ENCODE results near the gene STN1.
"Not testable (repeated sequence)": the region's sequence is repeated elsewhere in the genome, so short reads cannot be mapped to it uniquely, and the experiment has no call there.

Gene STN1

DNA sequence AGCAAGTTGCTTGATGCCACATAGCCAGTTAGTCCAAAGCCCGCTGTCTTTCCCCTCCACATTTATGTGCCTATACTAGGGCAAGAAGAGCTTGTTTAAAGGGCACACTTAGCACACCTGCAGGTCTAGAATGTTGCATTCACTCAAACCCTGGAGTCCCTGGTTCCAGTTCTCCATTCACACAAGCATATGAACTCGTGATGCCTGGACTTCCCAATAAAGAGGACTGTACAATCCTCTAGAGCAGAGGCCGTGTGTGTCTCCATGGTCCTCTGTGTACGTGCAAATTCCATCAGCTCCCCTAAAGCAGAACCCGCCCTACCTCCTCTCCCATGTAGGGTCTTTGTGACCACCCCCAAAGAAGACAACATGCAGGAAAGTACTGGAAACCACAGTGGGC lies 59.6 kb downstream of the STN1 start:
- DNase-seq: no peak

DNA sequence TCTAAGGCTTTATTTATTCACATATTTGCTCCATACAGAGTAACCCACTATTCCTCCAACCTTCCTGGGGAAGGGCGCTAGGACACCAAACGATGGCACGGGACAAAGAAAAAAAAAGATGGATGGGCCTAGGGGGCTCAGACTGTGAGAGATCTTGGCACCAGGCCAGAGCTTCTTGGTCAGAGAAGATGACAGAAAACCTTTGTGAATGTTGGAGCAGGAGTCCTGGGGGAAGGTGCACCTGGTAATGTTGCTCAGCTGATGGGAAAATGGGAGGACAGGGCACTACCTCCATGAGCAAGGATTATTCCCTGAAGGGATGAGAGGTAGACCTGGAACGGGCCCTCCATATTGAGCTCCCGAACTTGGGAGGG lies 61.2 kb downstream of the STN1 start:
- DNase-seq: no peak

DNA sequence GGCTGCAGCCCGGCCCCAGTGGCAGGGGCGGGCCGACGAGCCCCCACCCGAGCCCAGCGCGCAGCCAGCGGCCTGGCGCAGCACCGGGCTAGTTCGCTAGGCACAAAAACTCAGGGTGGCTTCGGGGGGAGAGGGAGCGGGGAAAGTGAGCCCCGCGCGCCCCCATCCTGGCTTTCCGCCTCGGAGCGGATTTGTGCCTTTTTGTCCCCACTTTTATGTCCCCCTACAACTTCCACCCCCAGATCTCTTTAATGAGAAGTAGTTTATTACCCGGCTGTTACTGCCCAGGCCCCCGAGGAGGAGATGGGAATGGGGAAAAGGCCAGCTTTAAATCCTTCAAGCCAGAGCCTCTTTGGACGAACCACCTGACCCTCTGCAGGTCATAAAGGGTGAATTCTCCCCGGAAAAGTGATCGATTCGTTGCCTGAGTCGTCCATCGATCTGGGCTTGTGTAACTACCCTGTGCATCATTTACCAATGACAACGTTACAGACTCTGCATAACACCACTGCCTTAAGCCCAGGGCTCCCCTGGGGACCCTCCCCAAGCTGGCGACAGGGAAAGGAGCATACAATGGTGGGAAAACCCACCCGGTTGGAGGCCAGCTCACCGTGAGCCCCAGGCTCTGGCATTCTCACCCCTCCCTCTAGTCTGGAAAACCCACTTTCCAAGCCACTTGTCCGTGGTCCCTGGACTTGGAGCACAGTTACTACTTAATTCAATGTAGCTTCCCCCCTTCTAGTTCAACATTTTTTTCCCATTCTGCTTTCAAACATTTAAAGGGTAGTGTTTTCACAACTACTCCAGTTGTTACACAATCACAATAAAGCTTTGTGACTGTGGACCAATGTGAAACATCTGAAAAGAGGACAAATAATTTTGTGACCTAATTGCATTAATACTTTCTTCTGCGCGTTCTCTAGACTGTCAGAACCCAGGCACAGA lies 61.9 kb downstream of the STN1 start:
- no peak for DNase-seq

DNA sequence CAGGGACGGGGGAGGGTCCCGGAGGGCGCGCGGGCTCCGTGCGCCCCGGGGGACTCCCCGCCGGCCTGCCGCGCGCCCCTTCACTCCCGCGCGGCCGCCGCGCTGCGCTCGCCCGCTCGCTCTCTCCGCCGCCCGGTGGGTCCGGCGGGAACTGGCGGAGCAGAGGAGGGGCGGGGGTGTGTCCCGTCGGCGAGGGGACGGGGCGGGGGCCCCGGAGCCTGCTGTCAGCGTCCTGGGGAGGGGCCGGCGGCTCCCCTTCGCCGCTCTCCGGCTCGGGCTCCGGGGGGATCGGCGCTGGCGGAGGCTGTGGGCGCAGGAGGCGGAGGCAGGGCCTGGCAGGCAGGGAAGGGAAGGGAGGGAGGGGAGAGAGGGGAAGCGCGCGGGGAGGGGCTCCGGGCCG lies 62.6 kb downstream of the STN1 start, which contains the start of gene SH3PXD2A:
Gene SH3PXD2A (minus strand): TSS at position 153 of the 400 bp plus-strand sequence. CDS start 310 bp downstream, outside the sequence.
- no peak for DNase-seq

DNA sequence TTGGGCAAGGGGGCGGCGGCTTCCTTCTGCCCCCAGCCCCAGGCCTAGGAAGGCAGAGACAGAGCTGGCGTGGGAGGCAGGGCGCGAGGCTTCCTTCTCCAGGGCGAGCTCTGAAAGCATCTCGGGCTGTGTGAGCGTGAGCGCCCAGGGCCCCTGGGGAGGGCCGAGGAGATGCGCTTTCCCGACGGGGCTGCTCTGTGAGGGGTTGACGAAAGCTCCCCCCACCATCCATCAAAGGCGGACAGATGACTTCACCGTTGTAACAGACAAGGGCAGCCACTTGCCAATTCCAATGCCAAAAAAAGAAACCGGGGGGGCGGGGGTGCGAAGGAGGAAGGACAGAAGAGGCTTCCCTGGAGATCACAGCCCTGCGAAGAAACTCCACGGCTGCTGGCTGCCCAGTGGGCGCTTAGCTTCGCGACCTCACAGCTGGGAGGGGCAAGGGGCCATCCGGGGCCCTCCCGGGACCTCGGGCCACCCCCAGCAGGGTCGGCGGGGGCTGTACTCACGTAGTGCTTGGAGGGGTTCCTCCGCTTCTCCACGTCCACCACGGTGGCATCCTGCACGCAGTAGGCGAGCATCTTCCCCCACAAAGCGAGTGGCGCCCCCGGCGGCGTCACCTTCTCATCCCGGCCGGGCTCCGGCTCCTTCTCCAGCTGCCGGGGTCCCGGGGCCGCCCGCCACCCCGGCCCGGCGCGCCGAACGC lies 63.1 kb downstream of the STN1 start:
- no peak for DNase-seq

DNA sequence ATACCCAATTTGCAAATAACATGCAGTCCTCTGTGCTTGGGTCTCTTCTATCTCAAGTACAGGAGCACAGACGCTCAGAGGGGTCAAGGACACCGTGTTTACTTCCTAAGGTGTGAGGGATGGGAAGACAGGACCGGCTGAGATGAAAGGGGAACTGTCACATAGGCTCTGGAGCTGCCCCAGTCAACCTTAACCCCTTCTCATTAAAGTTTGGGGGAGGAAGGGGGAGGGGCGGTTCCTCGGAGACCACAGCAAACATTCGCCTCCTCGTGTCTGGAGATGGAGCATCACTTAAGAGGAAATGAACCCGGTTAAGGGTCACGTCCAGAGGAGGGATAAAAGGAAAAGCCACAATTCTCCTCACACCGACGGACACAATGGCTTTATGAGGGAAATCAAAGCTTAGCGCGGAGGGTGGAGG lies 63.7 kb downstream of the STN1 start:
- no peak for DNase-seq

DNA sequence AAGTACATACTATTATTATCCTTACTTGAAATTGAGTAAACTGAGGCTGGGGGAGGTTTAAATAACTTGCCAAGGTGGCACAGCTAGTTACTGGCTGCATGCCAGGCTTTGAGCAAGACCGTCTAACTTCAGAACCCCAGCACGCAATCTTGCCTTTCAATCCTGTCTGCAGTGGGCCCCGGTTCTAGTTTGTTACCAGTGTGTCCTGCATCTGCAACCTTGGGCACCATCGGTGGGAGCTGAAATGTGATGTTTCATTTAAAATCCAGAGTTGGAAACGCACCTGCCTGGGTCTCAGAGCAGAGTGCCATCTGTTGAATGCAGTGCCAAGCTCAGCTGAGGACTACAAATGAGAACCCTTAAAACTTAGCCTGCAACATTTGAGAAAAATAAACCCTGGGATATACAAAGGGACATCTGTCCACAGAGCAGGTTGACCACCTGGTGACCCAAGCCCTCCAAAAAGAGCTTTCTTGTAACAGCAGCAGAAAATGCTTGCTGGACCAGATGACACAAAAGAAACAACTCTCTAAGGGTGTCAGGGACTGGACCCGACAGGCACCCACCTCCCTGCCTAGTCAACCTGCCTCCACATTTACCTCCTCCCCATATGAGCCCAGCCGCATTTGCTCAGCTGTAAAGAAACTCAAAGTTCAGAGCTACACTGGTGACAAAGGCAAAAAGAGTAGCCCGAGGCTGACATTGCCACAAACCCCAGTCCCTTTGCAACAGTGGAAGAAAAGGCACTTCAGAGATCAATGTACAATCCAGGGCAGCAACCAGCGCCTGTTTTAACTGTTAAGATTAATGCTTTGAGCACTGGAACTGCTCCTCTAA lies 64.3 kb downstream of the STN1 start:
- DNase-seq: no peak

DNA sequence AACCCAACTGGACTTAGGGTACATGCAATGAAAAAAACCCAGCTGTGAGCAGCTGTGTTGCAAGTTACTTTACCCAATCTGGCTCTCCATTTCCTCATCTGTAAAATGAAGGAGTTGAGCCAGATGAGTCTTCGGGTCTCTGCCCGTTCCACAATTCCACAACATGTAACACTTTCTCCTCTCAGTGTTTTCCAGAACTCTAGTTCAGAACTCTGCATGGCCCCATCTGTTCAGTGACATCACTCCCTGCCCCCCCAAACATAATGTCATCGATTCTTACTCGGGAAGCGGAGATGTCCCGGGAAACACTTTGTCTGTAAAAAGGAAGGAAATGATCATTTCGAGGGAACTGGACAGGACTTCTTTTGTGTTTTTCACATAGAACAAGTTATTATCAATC lies 65.1 kb downstream of the STN1 start:
- no peak for DNase-seq

DNA sequence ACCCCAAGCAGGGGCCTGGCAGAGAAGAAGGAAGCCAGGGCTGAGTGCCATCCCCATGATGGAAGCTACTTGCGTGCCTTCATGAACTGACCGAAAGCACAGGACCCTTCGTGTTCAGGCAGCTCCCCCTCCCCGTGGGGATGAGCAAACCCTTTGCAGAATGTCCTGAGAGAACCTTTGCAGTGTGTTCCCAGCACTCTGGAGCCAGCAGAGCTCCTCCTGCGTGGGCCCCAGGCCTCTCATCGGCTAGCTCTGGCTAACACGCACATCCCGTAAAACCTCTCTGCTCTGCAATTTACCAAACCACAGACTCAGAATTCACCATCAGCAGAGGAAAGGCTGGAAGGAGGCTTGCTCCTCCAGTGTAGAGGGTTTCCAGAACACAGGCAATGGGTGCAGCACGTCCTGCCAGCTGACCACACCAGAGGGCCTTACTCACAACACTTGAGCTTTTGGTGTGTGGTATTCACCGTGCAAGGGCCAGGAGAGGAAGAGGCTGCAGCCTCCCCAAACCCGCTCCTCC lies 65.7 kb downstream of the STN1 start:
- DNase-seq: no peak

DNA sequence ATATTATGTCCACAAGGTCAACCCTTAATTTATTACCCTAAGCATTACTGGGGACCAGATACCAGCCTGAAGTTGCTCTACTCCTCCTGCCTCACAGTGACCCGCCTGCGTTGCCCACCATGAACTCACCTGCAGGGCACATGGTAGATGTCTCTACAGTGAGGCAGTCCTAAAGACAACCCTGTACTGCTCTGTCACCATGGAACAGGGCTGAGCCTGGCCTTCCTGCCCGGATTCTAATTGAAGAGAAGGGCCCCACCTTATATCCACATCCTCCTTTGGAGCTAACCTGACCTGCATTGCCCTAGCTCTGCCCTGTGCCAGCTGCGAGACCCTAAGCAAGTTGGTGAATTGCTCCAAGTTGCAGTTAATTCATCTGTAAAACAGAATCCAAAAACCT lies 66.7 kb downstream of the STN1 start:
- no peak for DNase-seq

DNA sequence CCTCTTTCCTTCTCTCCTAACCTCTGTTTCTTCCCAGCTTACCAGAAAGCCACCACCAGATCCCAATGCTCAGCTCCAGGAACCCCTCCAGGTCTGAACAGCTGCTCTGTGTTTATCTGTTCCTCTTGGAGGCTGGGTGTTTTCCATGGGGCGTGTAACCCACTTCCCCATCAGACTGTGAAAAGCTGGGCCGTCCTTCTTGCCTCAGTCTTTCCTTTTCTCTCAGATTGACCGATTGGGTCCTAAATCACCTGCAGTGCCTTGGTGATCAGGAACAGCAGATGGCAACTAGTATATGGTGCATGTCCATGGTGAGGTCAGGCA lies 67.5 kb downstream of the STN1 start:
- DNase-seq: no peak

DNA sequence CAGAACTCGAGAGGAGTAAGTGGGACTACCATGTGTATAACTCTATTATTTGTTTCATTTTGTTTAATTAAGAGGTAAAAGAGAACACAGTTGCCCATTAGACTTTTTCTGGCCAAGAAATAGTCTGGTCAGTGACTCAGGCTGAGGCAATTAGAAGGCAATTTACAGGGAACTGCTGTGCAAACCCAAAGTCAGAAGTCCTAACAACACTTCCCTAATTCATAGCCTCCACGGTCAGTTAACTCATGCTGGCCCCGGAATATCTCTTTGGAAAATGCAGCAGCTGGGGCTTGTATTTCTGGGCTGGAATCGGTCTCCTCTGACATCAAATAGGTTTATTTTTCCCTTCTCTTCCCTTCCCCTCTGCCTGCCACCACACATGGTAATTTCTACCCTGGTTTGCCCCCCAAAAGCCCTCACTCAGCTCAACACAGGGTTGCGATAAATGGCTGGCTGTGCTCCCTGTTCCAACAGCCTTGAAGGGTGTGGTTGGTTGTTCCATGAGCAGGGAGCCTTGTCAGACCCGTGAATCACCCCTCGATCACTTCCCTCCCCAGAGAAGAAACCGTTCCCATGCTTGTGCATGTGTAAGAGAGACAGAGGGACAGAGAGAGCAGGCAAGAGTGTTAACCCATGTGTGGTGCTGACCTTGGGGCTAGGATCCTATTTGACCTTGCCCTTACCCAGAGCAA lies 68.0 kb downstream of the STN1 start:
- DNase-seq: no peak

DNA sequence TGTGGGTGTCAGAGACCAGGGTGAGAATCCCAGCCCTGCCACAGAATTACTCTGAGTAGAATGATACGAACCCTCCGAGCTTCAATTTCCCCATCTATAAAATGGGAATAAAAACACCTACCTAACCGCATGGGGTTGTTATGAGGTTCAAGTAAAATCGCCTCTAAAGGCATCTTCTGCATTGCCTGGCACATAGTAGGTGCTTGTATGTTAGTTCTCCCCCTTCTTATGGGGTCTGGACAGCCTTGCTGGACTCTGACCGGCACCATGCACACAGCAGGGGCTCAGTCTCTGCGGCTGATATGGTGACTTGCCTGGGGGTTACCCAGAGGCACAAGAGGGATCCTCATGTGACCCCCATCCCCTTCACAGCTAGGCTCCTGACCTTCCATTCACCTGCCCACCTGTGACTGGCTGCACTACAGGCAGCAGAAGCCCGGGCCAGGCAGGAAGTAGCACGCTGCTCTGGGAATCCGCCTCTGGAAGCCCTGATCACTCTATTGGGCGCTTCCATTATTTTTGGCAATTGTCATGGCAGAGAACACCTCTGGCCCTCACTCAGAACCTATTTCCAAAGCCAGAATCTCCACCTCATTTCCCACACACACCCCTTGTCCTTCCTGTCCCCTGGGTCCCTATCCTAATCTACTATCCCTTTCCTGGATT lies 68.6 kb downstream of the STN1 start:
- no peak for DNase-seq

DNA sequence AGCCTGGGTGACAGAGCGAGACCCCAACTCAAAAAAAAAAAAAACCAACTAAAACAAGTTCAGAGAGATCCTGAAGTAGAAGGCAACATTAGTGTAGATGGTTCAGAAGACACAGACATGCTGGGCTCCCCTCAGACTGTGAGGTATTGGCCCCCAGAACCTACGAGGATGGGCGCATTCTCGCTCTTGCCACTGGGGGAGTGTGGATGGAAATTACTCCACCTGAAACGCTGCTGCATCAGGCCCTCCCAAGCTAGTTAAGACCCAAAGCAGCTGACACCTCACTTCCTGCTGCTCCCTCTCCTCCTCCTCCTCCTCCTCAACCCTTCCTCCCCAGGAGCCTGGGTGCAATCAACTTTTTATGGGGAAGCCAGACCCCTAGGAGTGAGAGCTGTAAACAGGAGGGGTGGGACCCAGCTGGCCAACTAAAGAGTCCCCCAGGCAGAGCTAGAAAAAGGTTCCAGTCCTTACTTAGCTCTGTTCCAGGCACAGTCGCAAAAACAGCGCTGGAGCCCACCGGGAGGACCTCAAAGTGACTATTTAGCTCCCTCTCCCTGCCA lies 70.0 kb downstream of the STN1 start:
- DNase-seq: no peak

DNA sequence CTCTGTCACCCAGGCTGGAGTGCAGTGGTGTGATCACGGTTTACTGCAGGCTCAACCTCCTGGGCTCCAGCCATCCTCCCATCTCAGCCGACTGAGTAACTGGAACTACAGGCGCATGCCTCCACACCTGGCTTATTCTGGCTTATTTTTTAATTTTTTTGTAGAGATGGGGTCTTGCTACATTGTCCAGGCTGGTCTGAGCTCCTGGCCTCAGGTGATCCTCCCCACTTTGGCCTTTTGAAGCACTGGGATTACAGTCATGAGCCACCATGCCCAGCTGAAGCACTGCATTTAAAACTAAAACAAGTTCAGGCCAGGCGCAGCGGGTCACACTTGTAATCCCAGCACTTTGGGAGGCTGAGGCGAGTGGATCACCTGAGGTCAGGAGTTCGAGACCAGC lies 70.6 kb downstream of the STN1 start:
- no peak for DNase-seq

DNA sequence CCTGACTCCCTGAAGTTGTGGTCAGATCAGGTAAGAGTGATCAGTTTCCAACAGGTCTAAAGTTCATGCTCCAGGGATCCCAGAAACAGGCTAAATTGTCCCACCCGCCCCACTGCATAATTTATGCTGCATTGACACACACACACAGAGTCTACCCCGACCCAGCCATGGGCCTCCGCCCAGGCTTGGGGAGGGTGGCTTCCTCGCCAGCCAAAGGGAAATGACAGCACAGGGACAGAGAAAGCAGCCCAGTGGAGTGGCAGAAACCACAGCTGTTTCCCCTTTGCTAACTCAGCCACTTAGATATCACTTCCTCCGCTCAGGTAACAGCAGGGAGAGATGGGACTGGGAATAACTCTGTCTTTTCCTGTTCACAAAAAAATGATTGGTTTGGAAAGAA lies 72.0 kb downstream of the STN1 start:
- no peak for DNase-seq

DNA sequence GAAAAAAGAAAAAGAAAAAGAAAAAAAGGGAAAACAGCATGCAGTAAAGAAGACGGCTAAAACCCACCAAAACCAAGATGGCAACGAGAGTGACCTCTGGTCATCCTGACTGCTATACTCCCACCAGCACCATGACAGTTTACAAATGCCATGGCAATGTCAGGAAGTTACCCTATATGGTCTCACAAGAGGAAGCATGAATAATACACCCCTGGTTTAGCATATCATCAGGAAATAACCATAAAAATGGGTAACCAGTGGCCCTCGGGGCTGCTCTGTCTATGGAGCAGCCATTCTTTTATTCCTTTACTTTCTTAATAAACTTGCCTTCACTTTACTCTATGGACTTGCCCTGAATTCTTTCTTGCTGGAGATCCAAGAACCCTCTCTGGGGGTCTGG lies 72.6 kb downstream of the STN1 start:
- not testable (repeated sequence) for DNase-seq

DNA sequence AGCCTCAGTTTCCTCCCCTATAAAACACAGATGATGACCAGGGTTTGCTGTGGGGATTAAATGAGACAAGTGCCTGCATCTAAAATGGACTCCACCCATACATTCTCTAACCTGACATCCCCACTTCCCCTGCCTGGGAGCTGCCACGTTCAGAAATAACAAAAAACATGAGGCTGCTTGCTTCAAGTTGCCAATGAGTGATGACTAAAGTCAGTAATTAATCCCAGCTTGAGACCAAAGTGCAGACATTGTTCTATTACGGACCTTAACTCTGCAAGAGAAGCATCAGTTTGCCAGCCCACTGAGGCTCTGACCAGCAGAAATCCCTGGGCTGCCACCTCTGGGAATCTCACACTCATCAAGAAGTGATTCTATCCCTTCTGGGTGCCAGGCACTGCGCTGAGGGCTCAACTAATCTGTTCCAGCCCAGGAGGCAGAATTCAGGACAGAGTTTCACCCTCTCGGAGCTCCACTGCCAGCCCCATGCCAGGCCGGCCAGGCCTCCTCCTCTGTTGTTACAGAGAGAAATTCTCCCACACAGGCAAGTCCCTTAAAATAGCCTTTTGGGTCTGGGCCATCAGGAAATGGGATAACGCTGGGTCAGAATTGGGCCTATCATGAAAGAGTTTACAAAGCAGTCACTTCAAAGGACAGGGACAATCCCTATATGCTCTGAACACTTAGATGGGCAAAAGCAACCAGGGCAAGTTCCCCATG lies 74.0 kb downstream of the STN1 start:
- DNase-seq: no peak

DNA sequence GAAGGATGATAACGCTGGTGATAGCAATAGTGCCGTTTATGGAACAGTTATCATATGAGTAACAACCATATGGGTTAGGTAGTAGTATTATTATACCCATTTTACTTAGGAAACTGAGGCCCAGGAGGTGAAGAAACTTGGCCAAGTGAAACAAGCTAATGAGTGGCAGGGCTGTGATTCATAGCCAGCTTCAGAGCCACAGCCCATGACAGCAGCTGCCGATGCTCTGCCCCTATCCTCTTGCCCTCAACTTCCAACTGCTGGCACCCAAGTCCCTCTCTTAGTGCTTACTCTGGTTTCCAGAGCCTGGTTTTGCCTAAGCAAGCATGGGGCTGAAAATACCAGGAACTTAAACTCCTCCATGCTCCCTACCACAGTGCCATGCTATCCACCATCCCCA lies 74.9 kb downstream of the STN1 start:
- no peak for DNase-seq

DNA sequence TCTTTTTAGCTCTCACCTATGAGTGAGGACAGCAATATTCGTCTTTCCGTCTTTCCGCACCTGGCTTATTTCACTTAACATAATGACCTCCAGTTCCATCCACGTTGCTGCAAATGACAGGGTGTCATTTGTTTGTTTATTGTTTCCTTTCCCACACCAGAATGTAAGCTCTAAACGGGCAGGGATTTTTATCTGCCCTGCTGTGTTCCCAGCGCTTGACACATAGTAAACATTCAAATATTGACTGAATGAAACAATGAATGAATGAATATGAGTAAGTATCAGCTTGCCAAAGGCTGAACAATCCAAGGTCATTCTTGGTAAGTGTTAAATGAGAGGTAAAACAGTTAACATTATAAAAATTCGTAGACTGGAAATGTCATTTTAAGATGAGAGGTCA lies 75.4 kb downstream of the STN1 start:
- no peak for DNase-seq

DNA sequence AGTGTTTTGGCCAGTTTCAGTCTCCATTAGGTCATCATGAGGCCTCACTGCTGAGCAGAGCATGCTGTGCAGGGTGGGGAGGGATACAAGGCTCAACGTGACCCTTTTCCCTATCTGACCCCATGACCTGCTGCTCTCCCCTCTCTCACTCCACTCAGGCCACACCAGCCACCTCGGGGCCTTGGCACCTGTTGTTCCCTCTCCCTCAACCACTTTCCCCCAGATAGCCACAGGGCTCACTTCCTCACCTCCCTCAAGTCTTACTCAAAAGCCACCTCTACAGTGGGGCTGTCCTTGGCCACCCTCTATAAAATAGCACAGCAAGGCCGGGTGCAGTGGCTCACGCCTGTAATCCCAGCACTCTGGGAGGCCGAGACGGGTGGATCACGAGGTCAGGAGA lies 76.5 kb downstream of the STN1 start:
- no peak for DNase-seq
